T-helper 2 cell treated with Interferon-gamma antibody and Interleukin-4, amounts not matched to agents 100 ng/mL and 5 ng/mL, for 36 hours (primary cell): ENCODE data around the gene FHL1. TPM values are rescaled to one million over a fixed set of nuclear protein-coding genes. Genes with fewer than 3 reads are reported as not detected.

ENCODE experiments used
- intact Hi-C: fragments of 100-400 bp; cut with micrococcal nuclease; formaldehyde crosslinking; loops from one replicate; pipeline ENCODE4 v1.15.1; 2023
- total RNA-seq: library from RNA; stranded (reverse); gene quantifications from 2 replicates; pipeline ENCODE4 v1.2.3, GENCODE V29; 2022

Gene FHL1
- total RNA-seq, 1 donor from 2014 or later: 13.8 TPM

DNA sequence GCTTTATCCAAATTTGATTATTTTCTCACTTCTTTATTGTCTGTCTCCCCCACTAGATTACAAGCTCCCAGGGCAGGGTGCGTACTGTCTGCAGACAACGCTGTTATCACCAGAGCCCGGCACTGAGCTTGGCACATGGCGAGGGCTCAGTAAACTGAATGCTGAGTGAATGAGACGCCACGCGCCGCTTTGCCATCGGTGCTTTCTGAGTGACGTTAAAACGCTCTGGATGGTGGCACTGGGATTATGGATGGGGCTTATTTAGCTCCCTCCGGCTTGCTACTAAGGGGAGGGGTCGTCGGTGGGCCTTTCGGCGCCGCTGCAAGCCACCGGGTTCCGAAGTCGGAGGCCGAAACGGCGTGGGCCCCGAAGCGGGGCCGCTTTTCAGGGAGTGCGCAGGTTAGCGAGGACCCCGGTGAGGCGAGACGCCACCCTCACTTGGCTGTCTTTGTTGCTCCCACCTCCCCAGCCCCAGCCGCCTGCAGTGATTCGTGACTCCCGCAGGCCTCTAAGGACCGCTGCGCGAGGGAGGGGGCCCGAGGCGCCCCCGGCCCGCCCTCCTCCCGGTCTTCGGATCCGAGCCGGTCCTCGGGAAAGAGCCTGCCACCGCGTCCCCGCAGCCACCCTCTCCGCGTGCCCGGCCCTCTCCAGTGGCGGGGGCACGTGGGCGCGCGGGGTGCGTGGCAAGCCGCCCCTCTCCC is 569 bp upstream of the FHL1 start:
- intact Hi-C loops: loop anchor here (5.0 to 10.0 kb wide), 2 partner anchors 58 to 159 kb away; partner anchors contain the start of gene SLC9A6

DNA sequence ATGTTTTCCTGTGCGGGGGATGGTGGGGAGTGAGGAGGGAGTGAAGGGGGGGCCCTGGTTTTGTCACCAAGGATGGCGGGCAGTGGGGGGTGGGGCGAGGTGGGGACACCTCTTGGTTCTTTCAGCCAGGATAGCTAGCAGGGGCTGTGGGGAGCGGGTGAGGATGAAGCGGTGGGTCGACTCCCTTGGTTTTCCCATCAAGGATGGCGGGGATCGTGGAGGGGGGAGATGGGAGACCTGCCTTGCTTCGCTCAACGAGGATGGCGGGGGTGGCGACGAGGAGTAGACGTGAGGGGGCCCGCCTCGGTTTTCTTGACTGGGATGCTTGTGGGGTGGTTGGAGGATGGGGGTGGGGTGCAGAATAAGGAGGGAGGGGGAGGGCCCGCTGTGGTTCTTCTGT is 643 bp downstream of the FHL1 start:
- intact Hi-C loops: loop anchor here (5.0 to 10.0 kb wide), 2 partner anchors 57 to 161 kb away; partner anchors contain the start of gene SLC9A6

GRCh38 chrX:136148391-136148790 is 1.1 kb downstream of the FHL1 start:
- intact Hi-C loops: loop anchor here (5.0 to 10.0 kb wide), 2 partner anchors 56 to 161 kb away; partner anchors contain the start of gene SLC9A6

- intact Hi-C loops: no loop called here
Observed at GRCh38 chrX:136154998-136155397, 7.7 kb downstream of the FHL1 start.

DNA sequence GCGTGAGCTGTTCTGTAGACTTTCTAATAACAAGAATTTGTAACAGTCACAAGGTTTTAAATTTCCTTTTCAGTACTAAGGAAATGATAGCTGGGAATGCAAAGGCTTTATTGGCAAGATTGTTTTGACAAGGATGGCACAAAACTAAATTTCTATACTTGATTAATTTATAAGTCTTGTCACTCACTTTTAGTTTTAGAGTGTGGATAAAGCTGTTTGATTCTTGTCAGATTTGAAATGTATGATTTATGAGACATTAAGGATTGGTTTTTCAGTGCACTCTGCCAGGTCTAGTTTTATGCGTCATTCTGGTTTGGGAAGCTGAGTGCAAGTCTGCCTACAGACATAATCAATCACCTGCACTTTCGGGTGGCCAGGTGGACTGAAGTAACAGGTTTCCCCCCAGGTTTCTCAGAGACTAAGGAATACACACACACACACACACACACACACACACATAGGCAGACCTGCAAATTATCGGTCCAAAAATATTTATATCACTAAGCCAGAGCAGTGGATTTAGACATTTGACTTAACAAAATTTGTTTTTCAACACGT is 9.3 kb downstream of the FHL1 start:
- intact Hi-C loops: no loop called here

- intact Hi-C loops: no loop called here
Observed at GRCh38 chrX:136157187-136157586, 9.9 kb downstream of the FHL1 start.

- intact Hi-C loops: no loop called here
Observed at GRCh38 chrX:136158685-136159084, 11.4 kb downstream of the FHL1 start.

DNA sequence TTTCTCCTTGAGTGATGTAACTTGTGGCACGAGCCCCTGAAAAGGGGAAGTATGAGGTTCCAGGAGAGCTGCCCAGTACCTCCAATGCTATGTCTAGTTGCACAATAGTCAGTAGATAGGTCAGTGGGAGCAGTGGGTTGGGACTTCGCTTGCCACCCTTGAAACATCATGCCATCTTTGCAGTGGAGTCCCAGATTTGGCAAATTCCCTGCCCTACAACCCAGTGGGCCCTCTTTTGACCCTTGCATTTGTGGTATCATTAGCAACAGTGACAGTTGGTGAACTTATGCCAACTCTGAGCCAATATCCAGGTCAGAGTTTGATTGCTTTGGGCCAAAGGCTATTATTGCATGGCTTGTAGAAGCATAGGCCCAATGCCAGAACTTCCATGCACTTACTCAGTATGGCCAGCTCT is 12.3 kb downstream of the FHL1 start:
- intact Hi-C loops: loop anchor here (5.0 kb wide), 1 partner anchor 108 kb away; no protein-coding TSS in a partner anchor

GRCh38 chrX:136162827-136163570 is 15.7 kb downstream of the FHL1 start:
- intact Hi-C loops: loop anchor here (1.0 to 5.0 kb wide), 2 partner anchors 104 to 135 kb away; no protein-coding TSS in a partner anchor

GRCh38 chrX:136163689-136164088 is 16.4 kb downstream of the FHL1 start:
- intact Hi-C loops: loop anchor here (5.0 kb wide), 1 partner anchor 104 kb away; no protein-coding TSS in a partner anchor

DNA sequence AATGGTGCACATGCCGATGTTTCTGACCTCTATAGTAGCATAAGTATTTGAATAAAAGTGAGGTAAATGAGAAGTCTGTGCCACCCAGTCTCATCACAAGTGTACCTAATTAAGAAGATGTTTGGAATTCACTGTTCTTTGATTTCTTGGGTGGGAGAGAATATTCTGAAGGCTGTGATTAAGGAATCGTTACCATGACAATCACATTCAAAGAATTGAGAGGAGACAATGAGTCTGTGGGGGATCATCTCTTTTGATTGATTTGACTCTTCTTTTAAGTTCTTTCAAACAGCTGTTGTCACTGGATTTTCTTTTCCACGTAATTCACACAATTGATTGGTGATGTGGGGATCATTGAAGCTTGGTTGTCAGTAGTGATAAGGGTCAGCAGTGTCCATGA is 18.1 kb downstream of the FHL1 start:
- intact Hi-C loops: loop anchor here (5.0 kb wide), 1 partner anchor 42 kb away; no protein-coding TSS in a partner anchor

GRCh38 chrX:136166221-136166855 is 19.0 kb downstream of the FHL1 start:
- intact Hi-C loops: loop anchor here (5.0 kb wide), 1 partner anchor 41 kb away; no protein-coding TSS in a partner anchor

DNA sequence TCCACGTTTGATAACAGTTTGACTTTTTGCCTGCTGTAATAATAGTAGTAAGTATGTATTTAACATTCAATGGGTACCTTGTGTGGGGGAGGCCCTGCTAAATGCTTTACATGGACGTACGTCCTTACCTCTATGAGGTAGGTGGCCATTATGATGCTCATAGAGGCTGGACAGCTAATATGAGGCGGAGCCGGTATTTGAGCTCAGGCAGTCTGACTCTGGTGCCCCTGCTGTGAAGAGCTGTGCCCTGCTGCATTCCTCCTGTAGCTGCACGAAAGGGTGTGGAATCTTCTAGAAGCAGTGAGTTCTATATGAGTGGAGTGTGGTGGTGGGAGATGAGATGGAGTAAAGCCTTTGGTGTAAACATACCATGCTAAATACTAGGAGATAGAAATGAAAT is 20.7 kb downstream of the FHL1 start:
- intact Hi-C loops: loop anchor here (5.0 kb wide), 1 partner anchor 39 kb away; no protein-coding TSS in a partner anchor

- intact Hi-C loops: loop anchor here (5.0 kb wide), 1 partner anchor 38 kb away; no protein-coding TSS in a partner anchor
Observed at GRCh38 chrX:136168929-136169735, 21.8 kb downstream of the FHL1 start.

DNA sequence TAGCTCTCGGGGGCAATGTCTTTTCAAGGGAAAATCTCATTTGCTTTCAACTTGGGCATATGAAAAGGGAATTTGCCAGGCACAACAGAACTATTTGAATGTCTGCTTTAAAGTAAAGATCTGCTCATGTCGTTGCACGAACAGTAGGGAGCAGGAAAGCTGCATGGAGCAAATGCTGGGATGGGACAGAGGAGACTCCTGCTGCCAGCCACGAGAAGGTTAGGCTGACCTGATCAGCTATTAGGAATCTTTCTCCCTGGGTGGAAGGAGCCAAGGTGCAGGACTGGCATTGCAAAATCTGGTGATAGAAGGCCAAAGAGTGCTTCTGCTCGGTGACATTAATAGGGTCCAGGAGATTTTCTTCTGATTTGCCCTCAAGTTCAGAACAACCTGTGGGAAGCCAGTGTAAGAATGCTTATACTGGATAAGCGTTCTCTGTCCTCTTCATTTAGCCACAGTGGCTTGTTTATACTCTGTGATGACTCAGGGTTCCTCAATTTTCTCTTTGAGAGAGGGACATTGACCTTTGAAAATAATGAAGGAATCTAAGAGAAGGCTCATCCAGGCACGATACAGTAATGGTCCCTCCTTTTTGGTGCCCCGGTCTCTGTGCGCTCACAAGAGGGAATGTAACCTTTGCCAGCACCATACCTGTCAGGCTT is 22.9 kb downstream of the FHL1 start:
- intact Hi-C loops: no loop called here

- intact Hi-C loops: no loop called here
Observed at GRCh38 chrX:136171420-136171819, 24.1 kb downstream of the FHL1 start.

- intact Hi-C loops: no loop called here
Observed at GRCh38 chrX:136176399-136176825, 29.1 kb downstream of the FHL1 start.

DNA sequence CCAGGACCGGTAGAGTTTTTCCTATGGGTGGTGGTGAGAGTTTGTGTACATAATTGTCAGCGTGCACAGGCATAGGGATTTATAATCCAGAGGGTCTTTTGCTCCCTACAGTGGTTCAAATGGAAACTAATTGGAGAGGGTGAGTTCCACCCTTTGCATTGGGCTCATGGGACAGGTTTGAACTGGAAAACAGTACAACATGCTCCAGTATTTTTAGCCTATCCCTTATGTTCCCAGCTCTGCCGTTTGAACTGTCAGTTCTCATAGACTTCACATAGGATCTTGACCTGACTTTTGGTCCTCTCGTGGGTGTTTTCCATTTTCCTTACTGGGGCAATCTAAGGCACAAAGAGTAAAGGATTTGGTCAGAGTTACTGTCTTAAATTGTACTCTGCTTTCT is 31.8 kb downstream of the FHL1 start:
- intact Hi-C loops: no loop called here

- intact Hi-C loops: no loop called here
Observed at GRCh38 chrX:136182414-136182813, 35.1 kb downstream of the FHL1 start.

GRCh38 chrX:136183172-136183571 is 35.8 kb downstream of the FHL1 start:
- intact Hi-C loops: no loop called here
